SW 1271 (cell line): ENCODE data around the gene CMKLR1.

ENCODE experiments used
- DNase-seq, 2 experiments: peaks; one replicate each; lab custom pipeline; 2025; lab: John Stamatoyannopoulos, UW

CMKLR1 gene

DNA sequence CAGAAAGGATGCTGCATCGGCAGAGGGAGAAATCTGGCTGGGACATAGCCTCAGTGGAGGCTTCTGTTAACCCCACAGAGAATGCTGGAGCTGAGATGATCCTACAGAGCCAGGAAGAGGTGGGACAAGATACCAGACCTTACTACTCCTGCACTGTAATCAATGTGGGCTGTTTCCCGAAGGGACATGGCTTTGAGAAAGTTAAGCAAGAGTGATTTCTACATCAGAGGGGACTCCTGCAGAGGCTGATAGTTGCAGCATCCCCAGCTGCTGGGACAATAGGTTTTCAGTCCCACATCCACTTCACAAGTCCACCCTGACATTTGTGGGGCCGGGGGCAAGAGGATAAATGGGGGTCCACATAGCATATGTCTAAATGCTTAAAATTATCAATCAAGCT lies 22.5 kb upstream of the CMKLR1 start:
- DNase-seq = no peak

DNA sequence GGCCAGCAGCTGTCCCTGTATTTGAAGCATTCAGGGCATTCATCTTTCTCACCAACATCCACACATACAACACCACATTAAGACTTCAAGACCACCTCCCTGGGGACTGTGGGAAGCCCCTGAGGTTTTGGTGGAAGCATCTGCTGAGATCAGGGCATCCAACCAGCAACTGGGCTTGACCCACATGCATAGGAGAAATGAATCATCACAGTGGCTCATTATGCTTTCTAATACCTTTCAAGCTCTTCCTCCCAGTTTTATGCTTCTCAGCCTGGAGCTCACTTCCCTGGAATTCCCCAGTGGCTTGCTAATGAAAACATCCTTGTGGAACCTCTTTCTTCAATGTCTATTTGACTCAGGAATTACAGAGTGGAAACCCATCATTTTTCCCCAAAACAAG lies 21.4 kb upstream of the CMKLR1 start:
- peak in 1 of 2 experiments; percentile 19 for DNase-seq

DNA sequence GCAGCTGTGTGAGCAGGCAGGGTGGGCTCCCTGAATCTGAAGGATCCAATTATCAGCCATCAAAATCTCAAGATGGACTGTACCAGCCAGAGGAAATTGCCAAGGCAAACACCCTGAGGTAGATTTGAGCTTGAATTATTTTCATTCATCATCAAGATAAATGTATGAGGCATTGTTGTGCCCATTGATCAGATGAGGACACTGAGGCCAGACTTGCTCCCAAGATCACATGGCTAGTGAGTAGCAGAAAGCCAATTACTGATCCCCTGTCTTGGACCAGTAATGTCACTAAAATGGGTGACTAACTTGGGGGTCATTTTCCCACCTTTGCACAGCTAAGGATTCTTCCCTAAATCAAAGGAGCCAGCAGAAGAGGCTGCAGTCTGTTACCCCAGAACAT lies 20.9 kb upstream of the CMKLR1 start:
- DNase-seq = no peak

- DNase-seq = no peak
These were observed 19.5 kb upstream of the CMKLR1 start for GRCh38 chr12:108358580-108358965.

- DNase-seq = no peak
These were observed 18.9 kb upstream of the CMKLR1 start for GRCh38 chr12:108357834-108358579.

- no peak for DNase-seq
These were observed 18.0 kb upstream of the CMKLR1 start for GRCh38 chr12:108356835-108357806.

DNA sequence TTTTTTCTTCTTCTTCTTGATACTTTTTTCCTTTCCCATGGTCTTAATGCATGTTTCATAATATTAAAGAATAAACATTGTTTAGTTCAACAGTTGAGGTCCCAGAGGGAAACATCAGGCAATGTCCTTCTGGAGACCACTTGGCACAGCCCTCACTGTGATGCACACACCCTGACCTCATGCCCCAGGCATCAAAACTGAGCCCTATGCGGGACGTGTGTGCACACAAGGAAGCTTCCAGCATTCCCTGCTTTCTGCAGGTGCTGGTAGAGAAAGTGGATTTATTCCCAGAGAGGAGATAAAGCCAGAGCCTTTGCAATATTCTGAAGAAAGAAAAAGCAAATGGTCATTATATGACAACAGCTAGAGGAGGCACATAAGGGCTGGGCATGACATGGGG lies 16.0 kb upstream of the CMKLR1 start:
- DNase-seq = no peak

DNA sequence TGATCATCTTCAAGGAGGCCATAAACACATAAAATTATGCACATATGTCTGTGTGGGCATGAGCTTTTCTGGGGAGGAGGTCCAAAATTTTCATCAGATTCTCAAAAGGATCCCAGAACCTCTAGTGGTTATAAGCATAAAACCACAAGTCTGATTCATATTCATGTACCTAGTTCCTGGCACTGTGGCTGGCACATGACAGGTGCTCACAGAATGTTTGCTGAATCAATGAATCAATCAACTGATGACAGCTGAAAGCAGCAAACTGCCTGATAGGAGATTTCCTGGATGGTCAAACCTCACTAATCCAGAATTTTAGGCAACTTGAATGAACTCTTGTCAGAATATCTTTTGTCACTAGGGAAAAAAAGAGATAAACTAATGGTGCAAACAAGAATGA lies 13.5 kb upstream of the CMKLR1 start:
- DNase-seq = no peak

- DNase-seq = no peak
These were observed 11.4 kb upstream of the CMKLR1 start for GRCh38 chr12:108350511-108350910.

DNA sequence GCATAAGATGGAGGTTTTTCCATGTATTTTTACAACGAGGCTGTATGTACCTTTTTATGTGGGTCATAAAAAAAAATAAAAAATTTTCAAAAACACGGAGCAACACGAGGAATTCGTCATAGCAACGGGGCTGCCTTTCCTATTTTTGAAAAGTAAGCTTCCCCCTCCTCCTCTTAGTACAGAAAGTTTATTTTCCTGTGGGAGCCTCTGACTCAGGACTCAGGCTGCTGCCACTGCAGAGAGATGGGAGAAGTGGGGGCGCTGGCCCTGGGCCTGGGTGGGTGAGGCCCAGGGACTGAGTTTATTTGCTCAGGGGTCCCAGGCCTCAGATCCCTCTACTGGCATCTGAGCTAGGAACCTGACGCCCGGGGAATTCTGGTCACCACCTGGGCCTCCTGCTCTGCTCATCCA lies 10.2 kb upstream of the CMKLR1 start:
- DNase-seq = no peak

- DNase-seq = no peak
These were observed 9.7 kb upstream of the CMKLR1 start for GRCh38 chr12:108348842-108349241.

DNA sequence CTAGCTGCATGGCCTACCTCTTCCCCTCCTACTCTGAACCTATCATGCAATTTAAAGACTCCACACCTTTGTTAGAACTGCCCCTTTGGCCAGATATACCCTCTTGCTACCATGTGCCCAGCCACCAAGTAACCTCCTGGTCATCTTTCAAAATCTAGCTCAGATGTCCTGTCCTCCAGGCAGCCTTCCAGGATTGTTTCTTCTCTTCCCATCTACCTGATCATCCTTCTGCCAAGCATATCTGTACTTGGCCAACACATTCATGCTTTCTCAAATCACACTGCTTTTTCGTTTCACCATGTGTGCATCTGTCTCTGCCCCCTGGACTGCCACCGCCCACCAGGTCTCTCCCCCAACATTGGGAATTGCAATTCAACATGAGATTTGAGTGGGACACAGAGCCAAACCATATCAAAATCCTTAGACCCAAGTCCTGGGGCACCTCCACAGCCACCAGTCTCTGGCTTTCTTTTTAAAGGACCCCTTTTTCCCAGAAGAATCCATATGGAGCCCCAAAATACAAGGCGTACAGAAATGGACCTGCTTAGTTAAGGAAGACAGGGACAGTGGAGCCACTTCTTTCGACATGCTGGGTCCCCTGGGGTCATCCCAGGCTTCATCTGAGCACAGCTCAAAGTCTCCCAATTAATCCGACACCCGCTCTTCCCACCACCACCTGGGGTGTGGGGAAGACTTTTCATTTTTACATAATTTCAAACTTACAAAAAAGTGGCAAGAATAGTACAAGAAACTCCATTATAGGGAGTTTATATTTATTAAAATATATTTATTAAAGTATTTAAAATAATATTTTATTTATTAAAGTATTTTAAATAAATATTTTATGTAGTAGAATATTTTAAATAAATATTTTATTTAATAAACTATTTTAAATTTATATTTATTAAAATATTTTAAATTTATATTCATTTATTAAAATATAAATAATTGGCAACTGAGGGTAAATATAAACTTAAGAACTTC lies 7.9 kb upstream of the CMKLR1 start:
- no peak for DNase-seq

DNA sequence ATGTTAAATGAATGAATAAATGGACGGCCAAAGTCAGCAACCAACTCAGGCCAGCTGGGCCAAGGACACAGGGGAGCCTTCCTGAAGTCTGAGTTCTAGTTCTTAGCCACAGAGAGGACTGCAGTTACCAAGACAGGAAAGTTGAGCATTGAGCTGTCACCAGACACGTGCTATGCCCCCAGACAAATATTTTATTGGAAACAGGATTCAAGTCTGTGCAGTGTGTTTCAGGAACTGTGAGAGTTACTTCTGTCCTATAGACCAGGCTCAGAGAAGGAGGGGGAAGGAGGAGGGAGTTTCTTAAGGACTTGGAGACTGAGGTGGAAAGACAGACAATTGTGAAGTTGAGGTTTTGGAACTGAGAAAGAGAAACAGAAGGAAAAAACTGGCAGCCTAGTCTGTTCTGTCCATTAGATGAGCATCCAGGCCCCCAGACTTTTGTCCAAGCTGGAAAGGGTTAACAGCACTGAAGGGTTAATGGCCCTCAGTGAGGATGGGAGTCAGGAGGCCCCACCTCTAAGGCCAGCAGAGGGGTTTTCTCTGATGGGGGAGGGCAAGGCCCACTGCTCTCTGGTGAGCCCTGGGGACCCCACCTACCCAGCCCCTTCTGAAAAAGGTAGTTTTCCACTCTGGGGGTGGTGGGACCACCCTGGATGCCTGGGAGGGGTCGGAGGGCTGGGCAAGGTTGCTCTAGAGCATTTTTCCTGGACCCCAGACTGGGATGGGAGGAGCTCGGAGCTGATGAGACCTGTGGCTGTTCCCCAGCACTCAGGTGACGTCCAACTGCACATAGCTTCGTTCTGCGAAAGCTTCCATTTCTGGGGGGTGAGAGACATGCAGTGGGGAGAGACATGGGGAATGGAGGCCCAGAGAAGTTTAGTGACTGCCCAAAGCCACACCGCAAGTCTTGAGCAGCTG lies 6.9 kb upstream of the CMKLR1 start:
- DNase-seq = no peak

DNA sequence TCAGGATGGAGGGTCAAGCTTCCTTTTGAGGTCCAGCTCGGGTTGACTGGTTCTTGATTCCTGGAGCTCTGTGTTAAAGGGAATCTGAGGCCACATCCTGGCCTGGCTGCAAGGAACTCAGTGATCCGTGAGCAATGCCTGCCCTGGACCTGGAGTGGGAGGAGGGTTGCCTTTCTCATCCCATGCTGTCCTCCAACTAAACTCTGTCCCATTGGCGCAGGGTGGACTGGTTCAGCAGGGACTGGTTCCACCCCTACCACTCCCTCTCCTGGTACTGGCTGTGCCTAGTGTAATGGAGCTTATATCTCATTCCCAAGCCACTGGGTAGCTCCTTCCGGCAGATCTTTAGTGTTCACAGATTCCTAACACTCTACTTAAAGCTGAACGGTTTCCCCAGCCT lies 3.9 kb upstream of the CMKLR1 start:
- DNase-seq = no peak

- DNase-seq = no peak
These were observed 3.0 kb upstream of the CMKLR1 start for GRCh38 chr12:108341854-108342847.

- no peak for DNase-seq
These were observed 2.2 kb upstream of the CMKLR1 start for GRCh38 chr12:108341356-108341755.

GRCh38 chr12:108340037-108340436 lies 926 bp upstream of the CMKLR1 start:
- DNase-seq = no peak

DNA sequence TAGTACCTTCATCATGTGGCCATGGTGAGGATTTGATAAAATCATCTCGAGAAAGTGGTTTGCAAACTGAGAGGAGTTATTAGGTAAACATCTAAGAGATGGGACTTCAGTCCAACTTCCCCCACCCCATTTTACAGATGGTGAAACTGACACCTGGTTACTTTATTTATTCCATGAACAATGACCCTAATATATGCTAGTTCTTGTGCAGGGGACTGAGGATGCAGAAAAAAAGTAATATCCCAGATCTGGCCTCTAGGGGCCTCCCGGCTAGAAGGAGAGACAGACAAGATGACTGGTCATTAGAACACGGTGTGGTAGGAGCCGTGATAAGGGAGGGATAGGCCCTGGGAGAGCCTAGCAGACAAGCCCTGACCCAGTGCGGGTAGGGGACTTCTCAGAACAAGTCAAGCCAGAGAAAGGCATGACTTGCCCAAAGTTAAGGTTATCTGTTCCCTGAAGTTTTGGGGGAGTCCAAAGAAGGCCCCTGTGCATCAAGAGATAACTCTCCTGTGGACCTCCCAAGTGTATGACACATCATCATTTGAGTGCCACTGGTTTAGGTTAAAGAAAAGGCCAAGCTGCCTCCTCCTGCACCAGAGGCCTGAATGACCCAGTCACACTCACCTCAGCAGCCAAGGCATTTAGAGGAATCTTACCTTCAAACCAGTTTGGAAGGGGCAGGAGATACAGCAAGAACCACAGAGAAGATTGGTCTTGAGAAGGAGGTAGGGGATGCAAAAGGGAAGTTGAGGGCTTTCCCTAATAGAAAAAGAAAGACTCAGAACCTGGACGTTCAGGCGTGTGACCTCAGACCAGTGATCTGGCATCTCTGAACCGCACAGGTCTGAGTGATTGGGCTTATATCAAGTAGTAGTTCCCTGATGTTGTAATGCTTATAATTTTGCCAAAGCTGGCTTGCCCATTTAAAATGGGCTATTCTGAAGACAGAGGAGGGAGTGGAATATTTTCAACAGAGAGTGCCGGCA lies 1.6 kb downstream of the CMKLR1 start:
- DNase-seq = peak in 1 of 2 experiments; percentile 43
